Measurements from ENCODE around the gene MUS81. TPM values are rescaled to one million over a fixed set of nuclear protein-coding genes. Genes with fewer than 3 reads are reported as not detected.
A peak's percentile ranks its signal among the peaks of the same experiment; 100 is the strongest.

The MUS81 gene
- total and polyA plus RNA-seq, 2 of the 13 experiments (the other 11 are each of a cell fraction or from before 2014, with no cell fraction given) = 25.6 to 30.2 TPM

DNA sequence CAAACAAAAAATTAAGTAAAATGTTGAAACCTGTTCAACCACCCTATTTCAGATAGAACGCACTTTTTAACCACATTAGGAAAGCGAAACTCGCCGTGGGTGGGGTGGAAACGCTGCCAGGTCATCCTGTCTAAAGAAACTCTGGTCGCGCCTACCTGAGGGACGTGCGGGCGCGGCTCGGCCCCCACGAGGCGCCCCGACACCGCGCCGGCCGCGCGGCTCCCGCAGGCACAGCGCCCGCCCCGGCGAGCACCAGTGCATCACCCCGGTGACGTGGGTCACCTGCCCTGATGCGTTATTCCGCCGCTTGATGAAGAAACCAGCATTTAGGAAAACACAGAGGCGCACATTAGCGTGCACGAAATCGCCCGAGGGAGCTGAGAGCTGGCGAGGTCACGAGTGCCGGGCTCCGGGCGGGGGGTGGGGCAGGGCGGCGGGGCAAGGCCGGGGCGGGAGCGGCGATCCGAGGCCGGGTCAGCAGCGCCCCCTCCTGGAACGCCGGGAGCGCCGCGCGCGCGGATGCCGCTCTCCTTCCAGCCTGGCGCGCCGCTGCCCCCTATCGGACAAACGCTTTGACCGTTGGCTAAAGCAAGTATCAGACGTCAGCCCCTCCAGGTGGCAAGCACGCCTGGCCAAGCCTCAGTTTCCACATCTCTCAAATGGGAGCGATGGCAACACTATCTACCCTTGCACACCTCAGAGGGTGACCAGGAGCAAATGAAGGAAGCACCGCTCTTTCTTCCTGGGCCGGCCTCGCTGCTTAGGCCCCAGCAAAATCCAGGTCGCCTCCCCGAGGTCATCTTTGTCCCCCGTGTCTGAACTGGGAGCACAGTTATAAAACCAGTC lies 42.2 kb upstream of the MUS81 start (continued):
- TF ChIP-seq, protein P1, sequence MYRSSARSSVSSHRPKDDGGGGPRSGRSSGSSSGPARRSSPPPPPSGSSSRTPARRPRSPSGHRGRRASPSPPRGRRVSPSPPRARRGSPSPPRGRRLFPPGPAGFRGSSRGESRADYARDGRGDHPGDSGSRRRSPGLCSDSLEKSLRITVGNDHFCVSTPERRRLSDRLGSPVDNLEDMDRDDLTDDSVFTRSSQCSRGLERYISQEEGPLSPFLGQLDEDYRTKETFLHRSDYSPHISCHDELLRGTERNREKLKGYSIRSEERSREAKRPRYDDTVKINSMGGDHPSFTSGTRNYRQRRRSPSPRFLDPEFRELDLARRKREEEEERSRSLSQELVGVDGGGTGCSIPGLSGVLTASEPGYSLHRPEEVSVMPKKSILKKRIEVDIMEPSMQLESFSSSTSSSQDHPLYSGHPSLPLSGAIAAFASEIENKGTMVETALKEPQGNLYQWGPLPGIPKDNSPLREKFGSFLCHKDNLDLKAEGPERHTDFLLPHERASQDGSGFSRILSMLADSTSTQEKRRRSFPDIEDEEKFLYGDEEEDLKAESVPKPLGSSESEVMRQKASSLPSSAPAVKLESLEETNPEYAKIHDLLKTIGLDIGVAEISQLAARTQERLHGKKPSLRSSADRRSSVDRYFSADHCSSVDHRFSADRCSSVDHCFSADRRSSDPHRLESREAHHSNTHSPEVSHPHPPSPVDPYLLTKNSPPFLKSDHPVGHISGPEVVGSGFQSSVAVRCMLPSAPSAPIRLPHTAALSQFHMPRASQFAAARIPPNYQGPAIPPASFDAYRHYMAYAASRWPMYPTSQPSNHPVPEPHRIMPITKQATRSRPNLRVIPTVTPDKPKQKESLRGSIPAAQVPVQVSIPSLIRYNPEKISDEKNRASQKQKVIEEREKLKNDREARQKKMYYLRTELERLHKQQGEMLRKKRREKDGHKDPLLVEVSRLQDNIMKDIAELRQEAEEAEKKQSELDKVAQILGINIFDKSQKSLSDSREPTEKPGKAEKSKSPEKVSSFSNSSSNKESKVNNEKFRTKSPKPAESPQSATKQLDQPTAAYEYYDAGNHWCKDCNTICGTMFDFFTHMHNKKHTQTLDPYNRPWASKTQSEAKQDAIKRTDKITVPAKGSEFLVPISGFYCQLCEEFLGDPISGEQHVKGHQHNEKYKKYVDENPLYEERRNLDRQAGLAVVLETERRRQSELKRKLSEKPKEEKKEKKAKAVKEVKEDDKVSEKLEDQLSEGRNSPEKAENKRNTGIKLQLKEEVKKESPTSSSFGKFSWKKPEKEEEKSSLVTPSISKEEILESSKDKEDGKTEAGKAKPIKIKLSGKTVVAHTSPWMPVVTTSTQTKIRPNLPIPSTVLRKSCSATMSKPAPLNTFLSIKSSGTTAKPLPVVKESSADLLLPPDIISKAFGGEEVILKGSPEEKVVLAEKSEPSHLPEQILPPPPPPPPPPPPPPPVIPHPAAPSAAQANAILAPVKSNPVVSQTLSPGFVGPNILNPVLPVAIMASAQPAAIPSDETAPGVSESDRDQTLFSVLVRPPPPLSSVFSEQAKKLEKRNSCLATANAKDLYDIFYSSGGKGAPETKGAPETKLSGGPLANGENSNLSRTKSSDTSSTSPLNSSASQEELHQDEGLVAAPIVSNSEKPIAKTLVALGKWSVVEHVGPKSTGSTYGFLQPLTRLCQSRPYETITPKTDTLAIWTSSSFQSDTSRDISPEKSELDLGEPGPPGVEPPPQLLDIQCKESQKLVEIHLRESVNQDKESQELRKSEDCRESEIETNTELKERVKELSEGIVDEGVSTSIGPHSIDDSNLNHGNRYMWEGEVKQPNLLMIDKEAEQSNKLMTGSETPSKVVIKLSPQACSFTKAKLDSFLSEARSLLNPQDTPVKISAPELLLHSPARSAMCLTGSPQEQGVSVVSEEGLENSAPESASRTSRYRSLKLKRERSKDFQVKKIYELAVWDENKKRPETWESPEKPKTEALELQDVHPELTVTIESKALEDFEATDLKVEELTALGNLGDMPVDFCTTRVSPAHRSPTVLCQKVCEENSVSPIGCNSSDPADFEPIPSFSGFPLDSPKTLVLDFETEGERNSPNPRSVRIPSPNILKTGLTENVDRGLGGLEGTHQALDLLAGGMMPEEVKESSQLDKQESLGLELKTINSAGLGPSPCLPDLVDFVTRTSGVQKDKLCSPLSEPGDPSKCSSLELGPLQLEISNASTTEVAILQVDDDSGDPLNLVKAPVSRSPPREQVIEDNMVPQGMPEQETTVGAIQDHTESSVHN (CRISPR knock-in tag; IDR thresholded peaks at IDR 0.05) = no peak
- TF ChIP-seq SOX6 (IDR thresholded peaks at IDR 0.05) = no peak
- TF ChIP-seq SOX6 (CRISPR knock-in tag; IDR thresholded peaks at IDR 0.05) = peak; percentile 34
- TF ChIP-seq, protein P2, sequence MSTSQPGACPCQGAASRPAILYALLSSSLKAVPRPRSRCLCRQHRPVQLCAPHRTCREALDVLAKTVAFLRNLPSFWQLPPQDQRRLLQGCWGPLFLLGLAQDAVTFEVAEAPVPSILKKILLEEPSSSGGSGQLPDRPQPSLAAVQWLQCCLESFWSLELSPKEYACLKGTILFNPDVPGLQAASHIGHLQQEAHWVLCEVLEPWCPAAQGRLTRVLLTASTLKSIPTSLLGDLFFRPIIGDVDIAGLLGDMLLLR (CRISPR knock-in tag; IDR thresholded peaks at IDR 0.05) = no peak
- no peak for TF ChIP-seq NAIF1 (CRISPR knock-in tag; IDR thresholded peaks at IDR 0.05; ENCODE audit: borderline replicate concordance)

Data from HepG2 (cell line).